ENCODE data around the gene DRD2. TPM values are rescaled to one million over a fixed set of nuclear protein-coding genes. Genes with fewer than 3 reads are reported as not detected.

The DRD2 gene
- total and polyA plus RNA-seq, 12 donors, result 0.01 to 0.09 TPM; not detected in 10

DNA sequence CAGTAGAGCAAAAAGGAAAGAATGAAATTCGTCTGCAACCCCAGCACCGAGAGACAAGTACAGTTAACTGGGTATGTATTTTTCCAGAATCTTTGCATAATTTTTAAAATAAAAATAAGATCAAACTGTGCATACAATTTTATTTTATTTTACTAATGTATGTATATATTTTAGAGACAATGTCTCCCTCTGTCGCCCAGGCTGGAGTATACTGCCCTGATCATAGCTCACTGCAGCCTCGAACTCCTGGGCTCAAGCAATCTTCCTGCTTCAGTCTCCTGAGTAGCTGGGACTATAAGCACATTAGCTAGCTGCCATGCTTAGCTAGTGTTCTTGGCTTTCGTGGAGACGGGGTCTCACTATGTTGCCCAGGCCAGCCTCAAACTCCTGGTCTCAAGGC, 18.8 kb upstream of the DRD2 start:
- ATAC-seq, result no peak
- Histone ChIP-seq H3K36me3 (no peaks in the 10 kb centered on the region), H3K9me3 (no peaks in the 10 kb centered on the region), H3K27me3 (peaks cover 0 to 11% (median 0%) of the 10 kb centered on the region in 7 donors), H3K27ac (no peak overlapping the region), H3K4me3 (no peak overlapping the region), H3K4me1 (no peaks in the 10 kb centered on the region)
- intact Hi-C loops (cut with DNase I), result no loop called here
- DNase-seq, result no peak
- TF ChIP-seq, protein P1, sequence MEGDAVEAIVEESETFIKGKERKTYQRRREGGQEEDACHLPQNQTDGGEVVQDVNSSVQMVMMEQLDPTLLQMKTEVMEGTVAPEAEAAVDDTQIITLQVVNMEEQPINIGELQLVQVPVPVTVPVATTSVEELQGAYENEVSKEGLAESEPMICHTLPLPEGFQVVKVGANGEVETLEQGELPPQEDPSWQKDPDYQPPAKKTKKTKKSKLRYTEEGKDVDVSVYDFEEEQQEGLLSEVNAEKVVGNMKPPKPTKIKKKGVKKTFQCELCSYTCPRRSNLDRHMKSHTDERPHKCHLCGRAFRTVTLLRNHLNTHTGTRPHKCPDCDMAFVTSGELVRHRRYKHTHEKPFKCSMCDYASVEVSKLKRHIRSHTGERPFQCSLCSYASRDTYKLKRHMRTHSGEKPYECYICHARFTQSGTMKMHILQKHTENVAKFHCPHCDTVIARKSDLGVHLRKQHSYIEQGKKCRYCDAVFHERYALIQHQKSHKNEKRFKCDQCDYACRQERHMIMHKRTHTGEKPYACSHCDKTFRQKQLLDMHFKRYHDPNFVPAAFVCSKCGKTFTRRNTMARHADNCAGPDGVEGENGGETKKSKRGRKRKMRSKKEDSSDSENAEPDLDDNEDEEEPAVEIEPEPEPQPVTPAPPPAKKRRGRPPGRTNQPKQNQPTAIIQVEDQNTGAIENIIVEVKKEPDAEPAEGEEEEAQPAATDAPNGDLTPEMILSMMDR (IDR thresholded peaks at IDR 0.05), result no peak
- 84 to 87% methylated on average over 6 of the region's 6 CpGs for WGBS, 2 donors

DNA sequence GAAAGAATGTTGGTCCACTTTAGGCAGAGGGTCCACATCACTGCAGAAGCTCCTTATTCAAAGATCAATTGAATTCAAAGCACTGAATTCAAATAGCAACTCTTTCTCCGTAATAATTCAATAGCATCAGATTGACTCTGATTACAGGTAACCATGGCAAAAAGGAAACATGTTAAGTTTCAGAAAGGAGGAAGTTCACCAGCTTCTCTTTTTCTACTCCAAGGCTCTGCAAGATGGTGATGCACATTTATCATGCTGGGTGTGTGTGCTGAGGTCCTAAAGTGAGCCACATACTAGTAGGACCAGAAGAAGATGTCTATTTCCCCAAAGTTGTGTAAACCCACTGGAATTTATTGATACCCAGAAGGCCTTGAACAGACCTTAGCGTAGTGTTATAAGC, 18.0 kb upstream of the DRD2 start:
- H3K36me3 ChIP-seq, result no peaks in the 10 kb centered on the region
- TF ChIP-seq, protein P1 (IDR thresholded peaks at IDR 0.05), result no peak
- intact Hi-C loops (cut with DNase I), result no loop called here
- no peak overlapping the region for H3K4me3 ChIP-seq
- peaks cover 0 to 11% (median 0%) of the 10 kb centered on the region in 7 donors for H3K27me3 ChIP-seq
- ATAC-seq, result no peak
- no peaks in the 10 kb centered on the region for H3K9me3 ChIP-seq
- no peak overlapping the region for H3K27ac ChIP-seq
- DNase-seq, result no peak
- 86 to 91% methylated on average over 2 of the region's 2 CpGs for WGBS, 2 donors
- H3K4me1 ChIP-seq, result no peaks in the 10 kb centered on the region

DNA sequence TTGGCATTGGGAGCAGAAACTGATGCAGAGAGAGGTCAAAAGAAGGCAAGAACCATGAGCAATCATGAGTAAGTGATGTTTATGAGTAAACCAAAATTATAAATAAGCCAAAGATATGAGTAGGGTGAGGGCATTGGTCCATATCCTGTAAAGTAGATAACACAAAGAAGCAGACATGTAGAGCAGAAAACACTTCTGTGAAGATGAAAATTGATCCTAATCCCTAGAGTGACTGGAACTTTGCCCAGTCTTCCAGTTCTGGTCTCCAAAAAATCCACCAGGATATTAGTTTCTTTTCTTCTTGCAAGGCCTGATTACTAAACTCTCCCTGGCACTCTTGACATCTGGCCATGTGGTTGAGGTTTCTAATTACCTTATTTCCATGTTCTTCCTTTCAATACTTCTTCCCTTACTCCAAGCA, 13.7 kb upstream of the DRD2 start:
- Histone ChIP-seq H3K4me3 (no peak overlapping the region), H3K4me1 (no peaks in the 10 kb centered on the region), H3K36me3 (no peaks in the 10 kb centered on the region), H3K27ac (no peak overlapping the region), H3K9me3 (no peaks in the 10 kb centered on the region), H3K27me3 (peaks cover 0 to 1% (median 0%) of the 10 kb centered on the region in 7 donors)
- TF ChIP-seq, protein P1 (IDR thresholded peaks at IDR 0.05), result no peak
- intact Hi-C loops (cut with DNase I), result no loop called here
- ATAC-seq (no peak), DNase-seq (no peak)

DNA sequence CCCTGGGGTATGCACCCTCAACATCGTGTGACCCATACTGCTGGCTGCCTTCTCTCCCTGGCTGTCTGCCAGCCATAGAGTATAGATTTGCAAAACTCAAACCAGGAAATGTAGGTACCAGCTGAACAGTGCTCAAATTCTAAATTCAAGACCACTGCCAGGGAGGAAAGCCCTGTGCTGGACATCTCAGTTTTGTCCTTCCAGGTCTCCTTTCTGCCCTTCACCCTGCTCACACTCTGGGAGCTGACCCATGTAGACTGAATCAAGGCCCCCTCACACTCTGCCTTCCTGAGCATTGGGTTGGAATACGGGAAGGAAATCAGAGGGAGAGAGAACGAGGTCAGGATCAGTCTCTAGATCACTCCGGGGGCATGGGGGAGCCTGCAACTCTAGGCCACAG, 12.4 kb upstream of the DRD2 start:
- Histone ChIP-seq H3K36me3 (no peaks in the 10 kb centered on the region), H3K4me1 (no peaks in the 10 kb centered on the region), H3K27me3 (peaks cover 0 to 8% (median 0%) of the 10 kb centered on the region in 7 donors), H3K9me3 (no peaks in the 10 kb centered on the region), H3K4me3 (no peak overlapping the region), H3K27ac (no peak overlapping the region)
- TF ChIP-seq, protein P1 (IDR thresholded peaks at IDR 0.05), result no peak
- DNase-seq (no peak), ATAC-seq (no peak)
- 81% methylated on average over 4 of the region's 4 CpGs for WGBS, 2 donors
- intact Hi-C loops (cut with DNase I), result no loop called here

Data from heart right ventricle (tissue), 16 donors.